ENCODE results near the gene HYAL2. TPM values are rescaled to one million over a fixed set of nuclear protein-coding genes. Genes with fewer than 3 reads are reported as not detected.

HYAL2 gene
- total and polyA plus RNA-seq, 9 of the 15 experiments (the other 6 are each of a cell fraction or from before 2014, with no cell fraction given) = 0.36 to 22.7 (median 11.4) TPM; not detected in 1

DNA sequence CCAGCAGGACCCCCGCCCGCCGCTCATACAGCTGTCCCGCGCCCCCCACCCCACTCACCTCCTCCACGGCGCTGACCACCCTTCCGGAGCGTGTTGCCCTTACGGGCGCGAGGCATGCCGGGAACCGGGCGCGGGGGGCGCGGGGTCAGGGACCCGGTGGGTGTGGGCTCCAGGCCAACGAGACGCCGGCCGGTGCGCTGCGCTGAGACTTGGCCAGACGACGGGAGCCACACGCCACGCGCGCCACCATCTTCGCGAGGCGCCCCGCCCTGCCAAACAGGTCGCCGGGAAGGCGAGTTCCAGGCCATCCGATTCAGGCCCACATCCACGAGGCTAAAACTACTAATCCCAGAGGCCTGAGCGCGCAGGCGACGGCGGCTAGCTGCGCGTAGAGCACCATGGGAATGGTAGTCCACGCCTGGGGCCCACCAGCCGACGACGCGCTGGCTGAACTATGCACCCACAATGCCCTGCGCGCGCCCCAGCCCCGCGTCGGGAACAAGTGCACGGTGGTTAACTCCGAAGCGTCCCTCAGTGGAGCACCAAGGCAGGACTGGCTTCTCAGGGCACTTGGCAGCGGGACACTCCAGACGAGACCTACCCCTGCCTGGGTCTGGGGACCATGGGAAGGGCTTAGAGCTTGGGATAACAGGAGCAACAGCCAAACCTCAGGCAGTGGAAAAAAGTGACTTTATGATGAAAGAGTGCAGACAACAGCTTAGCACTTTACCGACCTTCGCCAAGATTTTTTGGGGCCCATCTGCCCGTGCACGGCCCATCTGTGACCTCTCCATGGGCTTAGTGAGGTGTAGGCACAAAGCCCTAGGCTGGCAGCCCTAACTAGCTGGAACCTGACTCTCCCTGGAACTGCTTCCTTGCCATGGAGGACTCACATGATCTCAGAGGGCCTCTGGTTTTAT, 30.1 kb downstream of the HYAL2 start, which contains the start of gene IFRD2 (continued):
- TF ChIP-seq ZNF511 (CRISPR knock-in tag; IDR thresholded peaks at IDR 0.05) (no peak), NRF1 (conservative IDR thresholded peaks at IDR 0.05 in 1 of 2, IDR thresholded peaks at IDR 0.05 in 1 of 2) (peak; percentile 87 to 90), FOSL1 (tag; conservative IDR thresholded peaks at IDR 0.05) (no peak; the same call in 1 of the 2 replicates), NFIX (CRISPR knock-in tag; IDR thresholded peaks at IDR 0.05; ENCODE audit: low read depth) (no peak), ZBTB7A (IDR thresholded peaks at IDR 0.05; ENCODE audit: borderline replicate concordance, control insufficient read depth, low read depth, low read length) (peak; percentile 77; the same call in 1 of the 2 replicates), PCBP1 (IDR thresholded peaks at IDR 0.05; ENCODE audit: low read depth, low read length, poor library complexity, severe bottlenecking) (no peak), ZNF445 (CRISPR knock-in tag; IDR thresholded peaks at IDR 0.05; ENCODE audit: low read depth) (no peak), ZNF239 (CRISPR knock-in tag; IDR thresholded peaks at IDR 0.05) (peak; percentile 65; the same call in 1 of the 2 replicates), MCM5 (IDR thresholded peaks at IDR 0.05; ENCODE audit: low read depth) (no peak), ZNF23 (CRISPR knock-in tag; IDR thresholded peaks at IDR 0.05) (no peak), RAD51 (IDR thresholded peaks at IDR 0.05; ENCODE audit: borderline replicate concordance, low read depth) (no peak), DEAF1 (CRISPR knock-in tag; IDR thresholded peaks at IDR 0.05) (no peak), NCOR1 (IDR thresholded peaks at IDR 0.05) (no peak), TBP (optimal IDR thresholded peaks at IDR 0.05; ENCODE audit: low read depth, low read length) (peak; percentile 63), ATF3 (IDR thresholded peaks at IDR 0.05) (no peak), ATF3 (CRISPR knock-in tag; conservative IDR thresholded peaks at IDR 0.05) (no peak), POLR2H (tag; IDR thresholded peaks at IDR 0.05; ENCODE audit: low read depth) (no peak; the same call in 1 of the 2 replicates)
- TF ChIP-seq, protein P1, sequence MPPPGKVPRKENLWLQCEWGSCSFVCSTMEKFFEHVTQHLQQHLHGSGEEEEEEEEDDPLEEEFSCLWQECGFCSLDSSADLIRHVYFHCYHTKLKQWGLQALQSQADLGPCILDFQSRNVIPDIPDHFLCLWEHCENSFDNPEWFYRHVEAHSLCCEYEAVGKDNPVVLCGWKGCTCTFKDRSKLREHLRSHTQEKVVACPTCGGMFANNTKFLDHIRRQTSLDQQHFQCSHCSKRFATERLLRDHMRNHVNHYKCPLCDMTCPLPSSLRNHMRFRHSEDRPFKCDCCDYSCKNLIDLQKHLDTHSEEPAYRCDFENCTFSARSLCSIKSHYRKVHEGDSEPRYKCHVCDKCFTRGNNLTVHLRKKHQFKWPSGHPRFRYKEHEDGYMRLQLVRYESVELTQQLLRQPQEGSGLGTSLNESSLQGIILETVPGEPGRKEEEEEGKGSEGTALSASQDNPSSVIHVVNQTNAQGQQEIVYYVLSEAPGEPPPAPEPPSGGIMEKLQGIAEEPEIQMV (tag; conservative IDR thresholded peaks at IDR 0.05; ENCODE audit: low read depth) = no peak
